MCF 10A (cell line): ENCODE data around the gene TMED8. TPM values are rescaled to one million over a fixed set of nuclear protein-coding genes. Genes with fewer than 3 reads are reported as not detected.

Source experiments
- BruUV-seq: library from RNA; stranded (reverse); fragments of 400-500 nt; replicated peaks from 2 replicates; lab custom pipeline; 2021; lab: Mats Ljungman, UMichigan
- CTCF ChIA-PET: fragments of 300-600 bp; sonication (Branson Sonifier 250); formaldehyde crosslinking; extraction: SDS; loops from one replicate; lab custom pipeline; 2021; ENCODE audit warnings: antibody characterized with exemption, inconsistent platforms; lab: Yijun Ruan, JAX
- POLR2A ChIA-PET: fragments of 300-600, 350-650 bp; sonication (Branson Sonifier 250); formaldehyde crosslinking; extraction: SDS; loops from one replicate; lab custom pipeline; 2020; ENCODE audit warnings: antibody characterized with exemption, inconsistent platforms; lab: Yijun Ruan, JAX
- DNase-seq: peaks from one replicate; pipeline ENCODE4 v3.0.0-alpha.2; 2018; ENCODE audit not compliant: unreplicated experiment
- H3K27ac Mint-ChIP-seq: one replicate; pipeline ENCODE4 v1.8.0; 2022; ENCODE audit warnings: mild to moderate bottlenecking, low read depth, mixed read lengths; ENCODE audit not compliant: unreplicated experiment
- H3K27me3 Mint-ChIP-seq: one replicate; pipeline ENCODE4 v1.8.0; 2022; ENCODE audit warnings: mixed read lengths; ENCODE audit not compliant: insufficient read depth, unreplicated experiment
- H3K36me3 Mint-ChIP-seq: one replicate; pipeline ENCODE4 v1.8.0; 2022; ENCODE audit warnings: mild to moderate bottlenecking, moderate library complexity, mixed read lengths; ENCODE audit not compliant: insufficient read depth, unreplicated experiment
- H3K4me1 Mint-ChIP-seq: one replicate; pipeline ENCODE4 v1.8.0; 2022; ENCODE audit warnings: mixed read lengths; ENCODE audit not compliant: insufficient read depth, unreplicated experiment
- H3K4me3 Mint-ChIP-seq: one replicate; pipeline ENCODE4 v1.8.0; 2022; ENCODE audit warnings: mild to moderate bottlenecking, moderate library complexity, mixed read lengths; ENCODE audit not compliant: unreplicated experiment
- H3K9me3 Mint-ChIP-seq: one replicate; pipeline ENCODE4 v1.8.0; 2022; ENCODE audit warnings: mixed read lengths; ENCODE audit not compliant: unreplicated experiment
- intact Hi-C: fragments of 100-400 bp; cut with micrococcal nuclease; formaldehyde crosslinking; loops from 2 replicates; pipeline ENCODE4 v1.14.1; 2022
- total RNA-seq: library from RNA; stranded (reverse); gene quantifications from 2 replicates; pipeline ENCODE4 v1.2.3, GENCODE V29; 2022
- TF ChIP-seq, protein P1 (sequence below): fragments of 200-600 bp; IDR thresholded peaks from one replicate; pipeline ENCODE4 v1.8.0; 2022; ENCODE audit warnings: antibody characterized with exemption, mild to moderate bottlenecking; ENCODE audit not compliant: unreplicated experiment

Gene TMED8
- total RNA-seq, 1 experiment from 2014 or later: 9.3 TPM

DNA sequence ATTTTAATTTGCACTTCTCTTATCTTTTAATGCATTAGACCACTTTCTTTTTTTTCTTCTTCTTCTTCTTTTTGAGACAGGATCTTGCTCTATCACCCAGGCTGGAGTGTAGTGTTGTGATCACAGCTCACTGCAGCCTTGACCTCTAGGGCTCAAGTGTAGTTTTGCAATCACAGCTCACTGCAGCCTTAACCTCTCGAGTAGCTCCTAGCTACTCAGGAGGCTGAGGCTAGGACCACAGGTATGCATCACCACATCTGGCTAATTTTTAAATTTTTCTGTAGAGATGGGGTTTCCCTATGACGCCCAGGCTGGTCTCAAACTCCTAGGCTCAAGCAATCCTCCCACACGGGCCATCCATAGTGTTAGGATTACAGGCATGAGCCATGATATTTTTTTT, 12.7 kb downstream of the TMED8 start:
- no peak overlapping the region for H3K27ac Mint-ChIP-seq
- CTCF ChIA-PET: interaction anchor here (1.5 kb wide), 1 partner anchor 48 kb away, joined by 3 read pairs; no protein-coding TSS in a partner anchor
- no peaks in the 10 kb centered on the region for H3K27me3 Mint-ChIP-seq
- intact Hi-C loops: no loop called here
- no TSS peak for BruUV-seq
- H3K4me1 Mint-ChIP-seq: no peaks in the 10 kb centered on the region
- H3K4me3 Mint-ChIP-seq: no peak overlapping the region
- H3K36me3 Mint-ChIP-seq: peaks cover 8% of the 10 kb centered on the region
- POLR2A ChIA-PET: no interaction called here
- DNase-seq: no peak
- TF ChIP-seq, protein P1, sequence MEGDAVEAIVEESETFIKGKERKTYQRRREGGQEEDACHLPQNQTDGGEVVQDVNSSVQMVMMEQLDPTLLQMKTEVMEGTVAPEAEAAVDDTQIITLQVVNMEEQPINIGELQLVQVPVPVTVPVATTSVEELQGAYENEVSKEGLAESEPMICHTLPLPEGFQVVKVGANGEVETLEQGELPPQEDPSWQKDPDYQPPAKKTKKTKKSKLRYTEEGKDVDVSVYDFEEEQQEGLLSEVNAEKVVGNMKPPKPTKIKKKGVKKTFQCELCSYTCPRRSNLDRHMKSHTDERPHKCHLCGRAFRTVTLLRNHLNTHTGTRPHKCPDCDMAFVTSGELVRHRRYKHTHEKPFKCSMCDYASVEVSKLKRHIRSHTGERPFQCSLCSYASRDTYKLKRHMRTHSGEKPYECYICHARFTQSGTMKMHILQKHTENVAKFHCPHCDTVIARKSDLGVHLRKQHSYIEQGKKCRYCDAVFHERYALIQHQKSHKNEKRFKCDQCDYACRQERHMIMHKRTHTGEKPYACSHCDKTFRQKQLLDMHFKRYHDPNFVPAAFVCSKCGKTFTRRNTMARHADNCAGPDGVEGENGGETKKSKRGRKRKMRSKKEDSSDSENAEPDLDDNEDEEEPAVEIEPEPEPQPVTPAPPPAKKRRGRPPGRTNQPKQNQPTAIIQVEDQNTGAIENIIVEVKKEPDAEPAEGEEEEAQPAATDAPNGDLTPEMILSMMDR: no peak
- no peaks in the 10 kb centered on the region for H3K9me3 Mint-ChIP-seq

DNA sequence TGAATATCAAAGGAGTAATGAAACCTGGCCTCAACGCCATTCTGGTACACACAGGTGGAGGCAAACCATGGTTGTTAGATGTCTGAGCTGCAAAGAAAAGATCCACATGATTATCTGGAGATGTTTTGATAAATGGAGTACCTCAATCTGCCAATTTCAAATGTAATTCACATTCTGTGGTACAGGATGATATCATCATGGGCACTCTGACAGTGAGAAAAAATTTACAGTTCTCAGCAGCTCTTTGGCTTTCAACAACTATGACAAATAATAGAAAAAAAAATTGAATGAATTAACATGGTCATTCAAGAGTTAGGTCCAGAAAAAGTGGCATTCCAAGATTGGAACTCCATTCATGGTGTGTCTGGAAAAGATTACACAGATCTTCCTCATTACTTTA, 17.3 kb downstream of the TMED8 start:
- CTCF ChIA-PET: interaction anchor here (0.8 to 1.1 kb wide), 2 partner anchors 38 to 59 kb away, joined by 3 read pairs; no protein-coding TSS in a partner anchor
- DNase-seq: no peak
- intact Hi-C loops: no loop called here
- peaks cover 8% of the 10 kb centered on the region for H3K36me3 Mint-ChIP-seq
- H3K27me3 Mint-ChIP-seq: no peaks in the 10 kb centered on the region
- BruUV-seq: no TSS peak
- H3K4me1 Mint-ChIP-seq: no peaks in the 10 kb centered on the region
- H3K27ac Mint-ChIP-seq: no peak overlapping the region
- TF ChIP-seq, protein P1: no peak
- H3K9me3 Mint-ChIP-seq: no peaks in the 10 kb centered on the region
- POLR2A ChIA-PET: interaction anchor here (2.0 kb wide), 1 partner anchor 17 kb away, joined by 8 read pairs; the partner anchor contains the start of genes SAMD15 and TMED8
- H3K4me3 Mint-ChIP-seq: no peak overlapping the region

DNA sequence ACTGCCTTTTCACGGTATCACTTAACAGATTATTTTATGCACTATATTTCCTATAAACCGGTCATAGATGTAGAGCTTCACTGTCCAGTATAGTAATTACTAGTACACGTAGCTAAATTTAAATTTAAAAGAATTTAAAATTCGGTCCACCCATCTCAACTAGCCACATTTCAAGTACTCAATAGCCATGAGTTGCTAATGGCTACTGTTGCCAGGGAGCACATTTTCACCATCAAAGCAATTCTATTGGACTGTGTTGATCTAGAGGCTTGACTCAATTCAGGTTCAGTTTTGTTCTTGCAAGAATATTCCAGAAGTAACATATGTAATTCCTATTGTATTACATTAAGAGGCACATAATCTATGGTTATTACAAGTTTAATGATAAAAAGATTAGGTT, 20.0 kb downstream of the TMED8 start:
- intact Hi-C loops: no loop called here
- Mint-ChIP-seq H3K27me3 (no peaks in the 10 kb centered on the region), H3K36me3 (peaks cover 8% of the 10 kb centered on the region), H3K4me3 (no peak overlapping the region), H3K27ac (no peak overlapping the region), H3K4me1 (no peaks in the 10 kb centered on the region), H3K9me3 (no peaks in the 10 kb centered on the region)
- CTCF ChIA-PET: interaction anchor here (0.7 to 1.0 kb wide), 2 partner anchors 28 to 304 kb away, joined by 3 read pairs; no protein-coding TSS in a partner anchor
- TF ChIP-seq, protein P1: no peak
- BruUV-seq: no TSS peak
- POLR2A ChIA-PET: no interaction called here
- DNase-seq: no peak

DNA sequence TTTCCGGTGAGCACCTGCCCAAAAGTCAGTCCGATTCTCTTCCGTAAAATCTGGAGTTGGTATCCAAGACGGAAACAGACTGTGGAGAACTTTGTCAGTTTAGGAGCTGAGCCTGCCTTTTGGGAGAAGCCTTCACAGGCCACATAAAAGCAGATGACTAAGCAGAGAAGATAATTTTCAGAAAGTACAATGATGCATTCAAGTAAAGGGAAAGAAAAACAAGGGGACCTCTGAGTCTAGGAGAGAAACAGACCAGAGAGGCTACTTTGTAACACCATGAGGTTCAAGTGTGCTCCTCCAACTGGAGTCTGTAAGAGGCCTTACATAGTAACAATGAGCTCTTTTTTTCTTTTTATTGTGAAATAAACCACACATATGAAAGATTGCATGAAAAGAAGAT, 21.1 kb downstream of the TMED8 start:
- Mint-ChIP-seq H3K27me3 (no peaks in the 10 kb centered on the region), H3K27ac (no peak overlapping the region), H3K9me3 (no peaks in the 10 kb centered on the region), H3K4me3 (no peak overlapping the region), H3K36me3 (peaks cover 11% of the 10 kb centered on the region), H3K4me1 (no peaks in the 10 kb centered on the region)
- BruUV-seq: no TSS peak
- CTCF ChIA-PET: interaction anchor here (0.6 to 1.0 kb wide), 3 partner anchors 27 to 372 kb away, joined by 3 to 4 read pairs (median 3); no protein-coding TSS in a partner anchor
- TF ChIP-seq, protein P1: no peak
- POLR2A ChIA-PET: interaction anchor here (0.6 to 1.5 kb wide), 2 partner anchors 10 to 19 kb away, joined by 3 to 4 read pairs; no protein-coding TSS in a partner anchor
- DNase-seq: no peak
- intact Hi-C loops: no loop called here
